Naive B cell (primary cell): Measurements from ENCODE around the gene CCDC43. TPM values are rescaled to one million over a fixed set of nuclear protein-coding genes. Genes with fewer than 3 reads are reported as not detected.
"Not testable (repeated sequence)": the region's sequence is repeated elsewhere in the genome, so short reads cannot be mapped to it uniquely, and the experiment has no call there.

Experiments
- ATAC-seq, 2 donors: fragments of 150-1000 bp; cut with Tn5 transposase; 2 replicates each; pipeline ENCODE4 v1.10.0; 2021; ENCODE audit warnings: low read depth in 2 of 2, mild to moderate bottlenecking in 2 of 2, moderate library complexity in 2 of 2
- DNase-seq: peaks from one replicate; pipeline ENCODE4 v3.0.0; 2022
- H3K27ac Mint-ChIP-seq, 6 donors: one replicate each; pipeline ENCODE4 v1.8.0; 2020 to 2022; ENCODE audit warnings: mild to moderate bottlenecking in 6 of 6, mixed read lengths in 6 of 6, moderate library complexity in 5 of 6, inconsistent platforms in 2 of 6
- H3K27me3 Mint-ChIP-seq, 3 donors: one replicate each; pipeline ENCODE4 v1.8.0; 2021 to 2022; ENCODE audit warnings: mixed read lengths in 3 of 3, mild to moderate bottlenecking in 1 of 3
- H3K36me3 Mint-ChIP-seq, 2 donors: one replicate each; pipeline ENCODE4 v1.8.0; 2020 to 2022; ENCODE audit warnings: mixed read lengths in 2 of 2, inconsistent platforms in 1 of 2, mild to moderate bottlenecking in 1 of 2
- H3K4me1 Mint-ChIP-seq, 3 donors: one replicate each; pipeline ENCODE4 v1.8.0; 2020 to 2022; ENCODE audit warnings: mixed read lengths in 3 of 3, inconsistent platforms in 1 of 3, mild to moderate bottlenecking in 1 of 3, moderate library complexity in 1 of 3
- H3K4me3 Mint-ChIP-seq, 8 donors: one replicate each; pipeline ENCODE4 v1.8.0; 2020 to 2022; ENCODE audit warnings: mild to moderate bottlenecking in 8 of 8, mixed read lengths in 8 of 8, moderate library complexity in 8 of 8, inconsistent platforms in 2 of 8
- H3K9me3 Mint-ChIP-seq, 7 donors: one replicate each; pipeline ENCODE4 v1.8.0; 2020 to 2022; ENCODE audit warnings: mixed read lengths in 7 of 7, mild to moderate bottlenecking in 5 of 7, inconsistent platforms in 2 of 7, moderate library complexity in 1 of 7
- polyA plus RNA-seq, 6 donors: library from polyadenylated mRNA; unstranded; fragments of 300-500 nt; fragmentation: Illumina TruSeq; gene quantifications; one replicate each; pipeline ENCODE4 v1.2.3, GENCODE V29; 2021; ENCODE audit warnings: low read depth in 6 of 6

Gene CCDC43
- polyA plus RNA-seq, 6 donors from 2014 or later: 3.7 to 13.8 (median 11.1) TPM

- not testable (repeated sequence) for DNase-seq, H3K9me3 Mint-ChIP-seq, H3K27me3 Mint-ChIP-seq, ATAC-seq, H3K36me3 Mint-ChIP-seq
- Mint-ChIP-seq H3K27ac (peak overlapping the region; percentile 12 to 97 (median 85)), H3K4me3 (peak overlapping the region in 7 of 8 donors; percentile 64 to 100 (median 97)), H3K4me1 (peaks cover 17 to 25% (median 21%) of the 10 kb centered on the region in 3 donors)
These were observed 1.2 kb upstream of the CCDC43 start for GRCh38 chr17:44690746-44691306.

GRCh38 chr17:44688675-44689476, 700 bp downstream of the CCDC43 start:
- H3K27me3 Mint-ChIP-seq: no peaks in the 10 kb centered on the region
- peaks cover 17 to 31% (median 21%) of the 10 kb centered on the region in 3 donors for H3K4me1 Mint-ChIP-seq
- peak overlapping the region; percentile 91 to 100 (median 98) for H3K4me3 Mint-ChIP-seq
- DNase-seq: no peak
- peak overlapping the region; percentile 84 to 99 (median 97) for H3K27ac Mint-ChIP-seq
- ATAC-seq: peak in 1 of 2 donors; percentile 1
- no peaks in the 10 kb centered on the region for H3K9me3 Mint-ChIP-seq
- peaks cover 1 to 2% of the 10 kb centered on the region in 2 donors for H3K36me3 Mint-ChIP-seq

- Mint-ChIP-seq H3K4me3 (peak overlapping the region in 4 of 8 donors; percentile 94 to 100 (median 98)), H3K36me3 (peaks cover 8% of the 10 kb centered on the region in 2 donors), H3K4me1 (peaks cover 17 to 31% (median 21%) of the 10 kb centered on the region in 3 donors), H3K9me3 (no peaks in the 10 kb centered on the region), H3K27ac (no peak overlapping the region), H3K27me3 (no peaks in the 10 kb centered on the region)
- DNase-seq (no peak), ATAC-seq (no peak)
These were observed 1.4 kb downstream of the CCDC43 start for GRCh38 chr17:44688200-44688599.

GRCh38 chr17:44687756-44688155, 1.8 kb downstream of the CCDC43 start:
- no peak overlapping the region for H3K27ac Mint-ChIP-seq
- H3K9me3 Mint-ChIP-seq: no peaks in the 10 kb centered on the region
- DNase-seq: no peak
- H3K4me1 Mint-ChIP-seq: peaks cover 17 to 31% (median 21%) of the 10 kb centered on the region in 3 donors
- H3K4me3 Mint-ChIP-seq: peak overlapping the region in 1 of 8 donors; percentile 32
- peaks cover 8 to 10% of the 10 kb centered on the region in 2 donors for H3K36me3 Mint-ChIP-seq
- no peaks in the 10 kb centered on the region for H3K27me3 Mint-ChIP-seq
- no peak for ATAC-seq

GRCh38 chr17:44683303-44683702, 6.3 kb downstream of the CCDC43 start:
- ATAC-seq, H3K27me3 Mint-ChIP-seq, DNase-seq, H3K9me3 Mint-ChIP-seq: not testable (repeated sequence)
- H3K27ac Mint-ChIP-seq: peak overlapping the region in 1 of 6 donors; percentile 95
- peak overlapping the region in 1 of 8 donors; percentile 1 for H3K4me3 Mint-ChIP-seq
- peaks cover 21 to 26% of the 10 kb centered on the region in 2 donors for H3K36me3 Mint-ChIP-seq
- H3K4me1 Mint-ChIP-seq: peaks cover 0 to 12% (median 2%) of the 10 kb centered on the region in 3 donors

- Mint-ChIP-seq H3K9me3 (no peaks in the 10 kb centered on the region), H3K36me3 (peaks cover 20 to 21% of the 10 kb centered on the region in 2 donors)
- no peak for ATAC-seq
These were observed 12.4 kb downstream of the CCDC43 start for GRCh38 chr17:44677136-44677535.

GRCh38 chr17:44673893-44674292, 15.7 kb downstream of the CCDC43 start:
- Mint-ChIP-seq H3K27ac (no peak overlapping the region), H3K36me3 (peaks cover 11% of the 10 kb centered on the region in 2 donors), H3K27me3 (no peaks in the 10 kb centered on the region), H3K9me3 (no peaks in the 10 kb centered on the region), H3K4me1 (no peaks in the 10 kb centered on the region), H3K4me3 (no peak overlapping the region)
- ATAC-seq (no peak), DNase-seq (no peak)

More at GRCh38 chr17:44677136-44677535, 12.4 kb downstream of the CCDC43 start:
- H3K4me3 Mint-ChIP-seq: no peak overlapping the region
- H3K27me3 Mint-ChIP-seq: no peaks in the 10 kb centered on the region
- DNase-seq: no peak
- no peaks in the 10 kb centered on the region for H3K4me1 Mint-ChIP-seq
- H3K27ac Mint-ChIP-seq: no peak overlapping the region

- ATAC-seq: no peak
- Mint-ChIP-seq H3K9me3 (no peaks in the 10 kb centered on the region), H3K36me3 (no peaks in the 10 kb centered on the region), H3K27ac (no peak overlapping the region), H3K27me3 (peaks cover 0 to 1% (median 0%) of the 10 kb centered on the region in 3 donors), H3K4me3 (no peak overlapping the region), H3K4me1 (no peaks in the 10 kb centered on the region)
- no peak for DNase-seq
These were observed 17.0 kb downstream of the CCDC43 start for GRCh38 chr17:44672479-44673093.

- no peak overlapping the region for H3K27ac Mint-ChIP-seq
- H3K4me3 Mint-ChIP-seq: no peak overlapping the region
- H3K27me3 Mint-ChIP-seq: peaks cover 0 to 21% (median 4%) of the 10 kb centered on the region in 3 donors
- DNase-seq (no peak), ATAC-seq (no peak)
- H3K36me3 Mint-ChIP-seq: no peaks in the 10 kb centered on the region
- no peaks in the 10 kb centered on the region for H3K9me3 Mint-ChIP-seq
- H3K4me1 Mint-ChIP-seq: no peaks in the 10 kb centered on the region
These were observed 23.6 kb downstream of the CCDC43 start for GRCh38 chr17:44666006-44666405.

GRCh38 chr17:44664867-44665266, 24.7 kb downstream of the CCDC43 start:
- DNase-seq (no peak), ATAC-seq (no peak)
- H3K4me3 Mint-ChIP-seq: no peak overlapping the region
- no peak overlapping the region for H3K27ac Mint-ChIP-seq
- peaks cover 0 to 21% (median 4%) of the 10 kb centered on the region in 3 donors for H3K27me3 Mint-ChIP-seq
- no peaks in the 10 kb centered on the region for H3K4me1 Mint-ChIP-seq
- no peaks in the 10 kb centered on the region for H3K36me3 Mint-ChIP-seq
- H3K9me3 Mint-ChIP-seq: no peaks in the 10 kb centered on the region

GRCh38 chr17:44663095-44663494, 26.5 kb downstream of the CCDC43 start:
- Mint-ChIP-seq H3K4me3 (no peak overlapping the region), H3K27me3 (peaks cover 0 to 21% (median 4%) of the 10 kb centered on the region in 3 donors), H3K36me3 (no peaks in the 10 kb centered on the region), H3K9me3 (no peaks in the 10 kb centered on the region), H3K4me1 (no peaks in the 10 kb centered on the region), H3K27ac (no peak overlapping the region)
- DNase-seq (no peak), ATAC-seq (no peak)

- Mint-ChIP-seq H3K9me3 (peaks cover 0 to 3% (median 0%) of the 10 kb centered on the region in 7 donors), H3K4me1 (peaks cover 0 to 5% (median 3%) of the 10 kb centered on the region in 3 donors), H3K27me3 (peaks cover 5 to 23% (median 8%) of the 10 kb centered on the region in 3 donors), H3K36me3 (peaks cover 0 to 3% of the 10 kb centered on the region in 2 donors), H3K27ac (no peak overlapping the region), H3K4me3 (no peak overlapping the region)
- DNase-seq (no peak), ATAC-seq (no peak)
These were observed 27.7 kb downstream of the CCDC43 start for GRCh38 chr17:44661835-44662234.

- Mint-ChIP-seq H3K4me3 (peak within 1 kb of the TSS; percentile 47 to 84 (median 68)), H3K27ac (peak within 1 kb of the TSS in 2 of 6 donors; percentile 9 to 30), H3K4me1 (peaks cover 0 to 10% (median 8%) of the 10 kb centered on the region in 3 donors), H3K36me3 (peaks cover 3 to 6% of the 10 kb centered on the region in 2 donors), H3K27me3 (peaks cover 27 to 41% (median 40%) of the 10 kb centered on the region in 3 donors), H3K9me3 (peaks cover 0 to 9% (median 4%) of the 10 kb centered on the region in 7 donors)
- DNase-seq (peak; percentile 14), ATAC-seq (peak; percentile 68 to 78)
These were observed 33.4 kb downstream of the CCDC43 start, which contains the start of gene MEIOC for GRCh38 chr17:44655983-44656710. Gene MEIOC, plus strand, starts transcription at chr17:44656468. Its CDS starts 146 bp downstream, at chr17:44656614.
